Activated T-cell treated with anti-CD3 and anti-CD28 coated beads, Interleukin-2, amount 50 U/mL, for 4 hours (primary cell): ENCODE results near the gene ADAMTS6. TPM values are rescaled to one million over a fixed set of nuclear protein-coding genes. Genes with fewer than 3 reads are reported as not detected.

Source experiments
- ATAC-seq, 2 donors: fragments of 200-7000 bp; cut with Tn5 transposase; one replicate each; pipeline ENCODE4 v1.10.0; 2021
- DNase-seq: peaks from one replicate; pipeline ENCODE4 v3.0.0-alpha.2; 2020
- H3K27me3 Mint-ChIP-seq: one replicate; pipeline ENCODE4 v1.8.0; 2021; ENCODE audit warnings: low read depth, mixed read lengths
- H3K36me3 Mint-ChIP-seq: one replicate; pipeline ENCODE4 v1.8.0; 2022; ENCODE audit warnings: mixed read lengths; ENCODE audit not compliant: insufficient read depth
- H3K4me1 Mint-ChIP-seq: one replicate; pipeline ENCODE4 v1.8.0; 2021; ENCODE audit warnings: low read depth, mixed read lengths
- H3K4me3 Mint-ChIP-seq: one replicate; pipeline ENCODE4 v1.8.0; 2021; ENCODE audit warnings: mild to moderate bottlenecking, moderate library complexity, mixed read lengths
- H3K9me3 Mint-ChIP-seq: one replicate; pipeline ENCODE4 v1.8.0; 2021; ENCODE audit warnings: mixed read lengths
- total RNA-seq, 3 donors: library from RNA; stranded (reverse); gene quantifications; one replicate each; pipeline ENCODE4 v1.2.1, GENCODE V29; 2021

Gene ADAMTS6
- total RNA-seq, 3 donors from 2014 or later, result 0.27 to 0.63 (median 0.61) TPM

GRCh38 chr5:65262096-65262495 lies 219.6 kb downstream of the ADAMTS6 start:
- Mint-ChIP-seq H3K4me1 (no peaks in the 10 kb centered on the region), H3K27me3 (no peaks in the 10 kb centered on the region), H3K4me3 (no peak overlapping the region), H3K36me3 (no peaks in the 10 kb centered on the region), H3K9me3 (no peaks in the 10 kb centered on the region)
- no peak for ATAC-seq
- DNase-seq, result no peak

- H3K4me3 Mint-ChIP-seq, result no peak overlapping the region
- H3K4me1 Mint-ChIP-seq, result no peaks in the 10 kb centered on the region
- ATAC-seq, result no peak
- DNase-seq, result no peak
- no peaks in the 10 kb centered on the region for H3K9me3 Mint-ChIP-seq
- no peaks in the 10 kb centered on the region for H3K27me3 Mint-ChIP-seq
- H3K36me3 Mint-ChIP-seq, result no peaks in the 10 kb centered on the region
These were observed 220.2 kb downstream of the ADAMTS6 start for GRCh38 chr5:65261499-65261898.

- ATAC-seq (no peak), DNase-seq (no peak)
- Mint-ChIP-seq H3K9me3 (no peaks in the 10 kb centered on the region), H3K4me1 (no peaks in the 10 kb centered on the region), H3K36me3 (no peaks in the 10 kb centered on the region), H3K4me3 (no peak overlapping the region), H3K27me3 (no peaks in the 10 kb centered on the region)
These were observed 226.4 kb downstream of the ADAMTS6 start for GRCh38 chr5:65255294-65255693.

GRCh38 chr5:65252977-65253376 lies 228.7 kb downstream of the ADAMTS6 start:
- ATAC-seq (no peak), DNase-seq (no peak)
- H3K9me3 Mint-ChIP-seq, result no peaks in the 10 kb centered on the region
- no peaks in the 10 kb centered on the region for H3K4me1 Mint-ChIP-seq
- H3K4me3 Mint-ChIP-seq, result no peak overlapping the region
- no peaks in the 10 kb centered on the region for H3K27me3 Mint-ChIP-seq
- H3K36me3 Mint-ChIP-seq, result no peaks in the 10 kb centered on the region

GRCh38 chr5:65248896-65249295 lies 232.8 kb downstream of the ADAMTS6 start:
- Mint-ChIP-seq H3K36me3 (no peaks in the 10 kb centered on the region), H3K4me3 (no peak overlapping the region), H3K4me1 (no peaks in the 10 kb centered on the region), H3K9me3 (no peaks in the 10 kb centered on the region), H3K27me3 (no peaks in the 10 kb centered on the region)
- no peak for DNase-seq
- ATAC-seq, result no peak

GRCh38 chr5:65247594-65247993 lies 234.1 kb downstream of the ADAMTS6 start:
- no peak overlapping the region for H3K4me3 Mint-ChIP-seq
- no peaks in the 10 kb centered on the region for H3K4me1 Mint-ChIP-seq
- no peak for ATAC-seq

GRCh38 chr5:65246741-65247140 lies 235.0 kb downstream of the ADAMTS6 start:
- H3K9me3 Mint-ChIP-seq, result no peaks in the 10 kb centered on the region
- no peak for DNase-seq
- H3K36me3 Mint-ChIP-seq, result no peaks in the 10 kb centered on the region
- H3K4me1 Mint-ChIP-seq, result no peaks in the 10 kb centered on the region
- H3K27me3 Mint-ChIP-seq, result no peaks in the 10 kb centered on the region
- no peak for ATAC-seq
- H3K4me3 Mint-ChIP-seq, result no peak overlapping the region

More at GRCh38 chr5:65247594-65247993, 234.1 kb downstream of the ADAMTS6 start:
- no peak for DNase-seq
- H3K27me3 Mint-ChIP-seq, result no peaks in the 10 kb centered on the region
- H3K36me3 Mint-ChIP-seq, result no peaks in the 10 kb centered on the region
- H3K9me3 Mint-ChIP-seq, result no peaks in the 10 kb centered on the region

- Mint-ChIP-seq H3K9me3 (no peaks in the 10 kb centered on the region), H3K4me1 (no peaks in the 10 kb centered on the region), H3K4me3 (no peak overlapping the region), H3K27me3 (no peaks in the 10 kb centered on the region), H3K36me3 (no peaks in the 10 kb centered on the region)
- DNase-seq, result no peak
- no peak for ATAC-seq
These were observed 237.7 kb downstream of the ADAMTS6 start for GRCh38 chr5:65244031-65244430.

GRCh38 chr5:65243161-65243560 lies 238.6 kb downstream of the ADAMTS6 start:
- no peaks in the 10 kb centered on the region for H3K9me3 Mint-ChIP-seq
- H3K4me1 Mint-ChIP-seq, result no peaks in the 10 kb centered on the region
- H3K27me3 Mint-ChIP-seq, result no peaks in the 10 kb centered on the region
- ATAC-seq, result no peak
- H3K36me3 Mint-ChIP-seq, result no peaks in the 10 kb centered on the region
- no peak overlapping the region for H3K4me3 Mint-ChIP-seq
- no peak for DNase-seq

GRCh38 chr5:65229841-65230240 lies 251.9 kb downstream of the ADAMTS6 start:
- no peak overlapping the region for H3K4me3 Mint-ChIP-seq
- H3K36me3 Mint-ChIP-seq, result no peaks in the 10 kb centered on the region
- no peak for ATAC-seq
- H3K9me3 Mint-ChIP-seq, result peaks cover 36% of the 10 kb centered on the region
- DNase-seq, result no peak
- H3K27me3 Mint-ChIP-seq, result no peaks in the 10 kb centered on the region
- H3K4me1 Mint-ChIP-seq, result no peaks in the 10 kb centered on the region

- Mint-ChIP-seq H3K27me3 (no peaks in the 10 kb centered on the region), H3K4me3 (no peak overlapping the region), H3K36me3 (no peaks in the 10 kb centered on the region), H3K9me3 (no peaks in the 10 kb centered on the region), H3K4me1 (no peaks in the 10 kb centered on the region)
- ATAC-seq (no peak), DNase-seq (no peak)
These were observed 267.7 kb downstream of the ADAMTS6 start for GRCh38 chr5:65213921-65214525.

GRCh38 chr5:65209341-65209740 lies 272.4 kb downstream of the ADAMTS6 start:
- H3K27me3 Mint-ChIP-seq, result no peaks in the 10 kb centered on the region
- H3K9me3 Mint-ChIP-seq, result no peaks in the 10 kb centered on the region
- H3K36me3 Mint-ChIP-seq, result no peaks in the 10 kb centered on the region
- DNase-seq (no peak), ATAC-seq (no peak)
- H3K4me3 Mint-ChIP-seq, result no peak overlapping the region
- no peaks in the 10 kb centered on the region for H3K4me1 Mint-ChIP-seq

- Mint-ChIP-seq H3K4me3 (no peak overlapping the region), H3K27me3 (no peaks in the 10 kb centered on the region), H3K36me3 (no peaks in the 10 kb centered on the region), H3K9me3 (no peaks in the 10 kb centered on the region), H3K4me1 (no peaks in the 10 kb centered on the region)
- no peak for ATAC-seq
- no peak for DNase-seq
These were observed 276.8 kb downstream of the ADAMTS6 start for GRCh38 chr5:65204966-65205365.

GRCh38 chr5:65203746-65204145 lies 278.0 kb downstream of the ADAMTS6 start:
- ATAC-seq (no peak), DNase-seq (no peak)
- Mint-ChIP-seq H3K9me3 (no peaks in the 10 kb centered on the region), H3K27me3 (no peaks in the 10 kb centered on the region), H3K4me3 (no peak overlapping the region), H3K36me3 (no peaks in the 10 kb centered on the region), H3K4me1 (no peaks in the 10 kb centered on the region)

GRCh38 chr5:65199993-65200675 lies 281.6 kb downstream of the ADAMTS6 start:
- Mint-ChIP-seq H3K36me3 (no peaks in the 10 kb centered on the region), H3K4me3 (no peak overlapping the region), H3K4me1 (no peaks in the 10 kb centered on the region), H3K27me3 (no peaks in the 10 kb centered on the region), H3K9me3 (no peaks in the 10 kb centered on the region)
- DNase-seq, result no peak
- no peak for ATAC-seq
